ENCODE results near the gene PPP2R3C.
A peak's percentile ranks its signal among the peaks of the same experiment; 100 is the strongest.

Gene PPP2R3C

DNA sequence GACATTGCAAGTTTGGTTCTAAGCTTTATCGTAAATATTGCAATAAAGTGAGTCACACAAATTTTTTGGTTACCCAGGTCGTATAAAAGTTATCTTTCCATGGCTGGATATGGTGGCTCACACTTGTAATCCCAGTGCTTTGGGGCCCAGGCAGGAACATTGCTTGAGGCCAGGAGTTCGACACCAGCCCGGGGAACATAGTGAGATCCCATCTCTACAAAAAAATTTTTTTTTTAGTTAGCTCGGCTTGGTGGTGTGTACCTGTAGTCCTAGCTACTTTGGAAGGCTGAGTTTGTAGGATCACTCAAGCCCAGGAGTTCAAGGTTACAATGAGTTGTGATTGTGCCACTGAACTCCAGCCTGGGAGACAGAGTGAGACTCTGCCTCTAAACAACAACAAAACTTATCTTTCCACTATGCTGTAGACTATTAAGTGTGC is 24.9 kb upstream of the PPP2R3C start:
- no peak overlapping the region for H3K27ac ChIP-seq
- TF ChIP-seq ZFX (IDR thresholded peaks at IDR 0.05) = no peak
- TF ChIP-seq, protein P1, sequence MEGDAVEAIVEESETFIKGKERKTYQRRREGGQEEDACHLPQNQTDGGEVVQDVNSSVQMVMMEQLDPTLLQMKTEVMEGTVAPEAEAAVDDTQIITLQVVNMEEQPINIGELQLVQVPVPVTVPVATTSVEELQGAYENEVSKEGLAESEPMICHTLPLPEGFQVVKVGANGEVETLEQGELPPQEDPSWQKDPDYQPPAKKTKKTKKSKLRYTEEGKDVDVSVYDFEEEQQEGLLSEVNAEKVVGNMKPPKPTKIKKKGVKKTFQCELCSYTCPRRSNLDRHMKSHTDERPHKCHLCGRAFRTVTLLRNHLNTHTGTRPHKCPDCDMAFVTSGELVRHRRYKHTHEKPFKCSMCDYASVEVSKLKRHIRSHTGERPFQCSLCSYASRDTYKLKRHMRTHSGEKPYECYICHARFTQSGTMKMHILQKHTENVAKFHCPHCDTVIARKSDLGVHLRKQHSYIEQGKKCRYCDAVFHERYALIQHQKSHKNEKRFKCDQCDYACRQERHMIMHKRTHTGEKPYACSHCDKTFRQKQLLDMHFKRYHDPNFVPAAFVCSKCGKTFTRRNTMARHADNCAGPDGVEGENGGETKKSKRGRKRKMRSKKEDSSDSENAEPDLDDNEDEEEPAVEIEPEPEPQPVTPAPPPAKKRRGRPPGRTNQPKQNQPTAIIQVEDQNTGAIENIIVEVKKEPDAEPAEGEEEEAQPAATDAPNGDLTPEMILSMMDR (conservative IDR thresholded peaks at IDR 0.05) = no peak

DNA sequence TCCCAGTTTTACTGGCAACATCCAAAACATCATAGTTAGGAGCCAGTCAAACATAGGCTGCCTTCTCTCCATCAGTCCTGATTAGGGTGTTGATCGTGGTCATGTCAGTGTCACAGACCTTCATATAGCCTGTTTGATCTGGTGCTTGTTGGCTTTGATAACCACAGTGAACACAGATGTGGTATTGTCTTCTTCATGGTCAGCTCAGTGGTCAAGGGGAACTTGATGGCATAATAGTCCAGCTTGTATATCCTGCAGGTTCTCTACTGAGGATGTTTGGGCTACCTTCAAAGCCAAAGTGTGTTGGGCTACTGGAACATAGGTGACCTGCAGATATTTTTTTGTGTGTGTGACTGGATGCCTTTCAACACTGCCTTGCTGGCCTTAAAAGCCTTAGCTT is 22.2 kb upstream of the PPP2R3C start:
- H3K27ac ChIP-seq = no peak overlapping the region
- no peak for TF ChIP-seq ZFX (IDR thresholded peaks at IDR 0.05)
- TF ChIP-seq, protein P1 (conservative IDR thresholded peaks at IDR 0.05) = no peak

DNA sequence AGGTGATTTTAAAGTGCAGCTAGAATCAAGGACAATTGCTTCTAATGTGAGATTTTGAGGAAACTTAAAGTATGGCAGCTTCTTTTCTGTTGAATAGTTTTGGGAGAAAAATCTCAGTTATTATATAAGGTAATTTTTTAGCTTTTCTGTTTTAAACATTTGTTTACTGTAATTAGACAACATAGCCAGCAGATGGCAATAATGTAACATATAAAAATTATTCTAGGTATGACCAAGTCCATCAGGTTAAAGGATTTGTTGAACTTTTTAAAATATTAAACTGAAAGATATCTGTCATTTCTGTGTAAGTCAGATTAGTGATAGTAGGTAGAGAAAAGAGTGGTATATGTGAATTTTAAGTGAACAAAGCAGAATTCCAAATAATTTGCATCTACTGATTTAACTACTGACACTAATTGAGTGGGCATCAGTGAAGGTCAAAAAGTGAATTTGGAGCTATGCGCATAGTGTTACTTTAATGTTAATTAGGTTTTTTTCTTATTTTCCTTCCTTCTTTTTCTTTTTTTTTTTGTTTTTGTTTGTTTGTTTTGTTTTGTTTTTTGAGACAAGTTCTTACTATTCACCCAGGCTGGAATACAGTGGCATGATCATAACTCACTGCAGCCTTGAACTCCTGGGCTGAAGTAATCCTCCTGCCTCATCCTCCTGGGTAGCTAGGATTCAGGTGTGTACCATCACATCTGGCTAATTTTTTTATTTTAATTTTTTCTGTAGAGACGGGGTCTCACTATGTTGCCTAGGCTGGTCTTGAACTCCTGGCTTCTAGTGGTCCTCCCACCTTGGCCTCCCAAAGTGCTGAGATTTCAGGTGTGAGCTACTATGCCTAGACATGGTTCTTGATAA is 19.2 kb upstream of the PPP2R3C start:
- no peak overlapping the region for H3K27ac ChIP-seq
- TF ChIP-seq, protein P1 (conservative IDR thresholded peaks at IDR 0.05) = peak; percentile 45
- no peak for TF ChIP-seq ZFX (IDR thresholded peaks at IDR 0.05)

DNA sequence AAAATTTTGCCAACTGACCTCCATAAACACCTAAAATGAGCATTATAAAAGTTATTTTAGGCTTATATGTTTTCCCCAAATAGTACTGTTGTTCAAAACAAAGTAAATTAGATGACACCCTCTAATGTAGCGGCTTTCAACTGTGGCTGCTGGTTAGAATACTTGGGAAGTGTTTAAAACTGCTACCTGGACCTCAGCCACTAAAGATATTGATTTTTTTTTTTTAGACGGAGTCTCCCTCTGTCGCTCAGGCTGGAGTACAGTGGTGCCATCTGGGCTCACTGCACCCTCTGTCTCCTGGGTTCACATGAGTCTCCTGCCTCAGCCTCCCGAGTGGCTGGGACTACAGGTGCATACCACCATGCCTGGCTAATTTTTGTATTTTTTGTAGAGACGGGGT is 16.8 kb upstream of the PPP2R3C start:
- H3K27ac ChIP-seq = no peak overlapping the region
- no peak for TF ChIP-seq ZFX (IDR thresholded peaks at IDR 0.05)
- TF ChIP-seq, protein P1 (conservative IDR thresholded peaks at IDR 0.05) = no peak

DNA sequence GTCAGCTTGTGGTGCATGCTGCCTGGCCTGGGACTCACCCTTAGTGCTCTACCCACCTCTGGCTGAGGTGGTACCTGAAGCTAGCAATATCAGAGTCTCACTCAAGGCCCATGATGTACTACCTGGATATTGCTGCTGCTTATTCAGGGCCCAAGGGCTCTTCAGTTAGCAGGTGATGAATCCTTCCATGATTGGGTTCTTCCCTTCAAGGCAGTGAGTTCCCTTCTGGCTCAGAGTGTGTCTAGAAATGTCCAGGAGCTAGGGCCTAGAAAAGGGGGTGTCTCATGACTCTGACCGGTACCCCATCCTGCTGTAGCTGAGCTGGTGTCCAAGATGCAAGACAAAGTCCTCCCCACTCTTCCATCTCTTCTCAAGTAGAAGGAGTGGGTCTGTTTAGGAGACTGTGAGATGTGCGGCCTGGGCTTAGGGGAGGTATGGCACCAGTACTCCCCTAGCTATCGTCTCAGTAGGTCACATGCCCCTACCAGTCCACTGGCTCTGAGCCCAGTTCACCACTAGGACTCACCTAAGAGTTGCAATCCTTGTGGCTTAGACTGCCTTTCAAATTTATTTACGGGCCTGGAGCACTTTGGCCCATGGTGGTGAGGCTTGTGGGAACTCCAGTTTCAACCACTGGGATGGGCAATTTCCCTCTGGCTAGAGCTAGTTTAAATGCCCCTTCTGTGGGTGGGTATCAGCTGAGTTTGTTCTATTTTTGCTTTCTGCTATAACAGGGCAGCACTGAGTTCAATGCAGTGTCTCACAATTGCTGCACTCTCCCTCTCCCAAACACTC is 12.7 kb upstream of the PPP2R3C start:
- TF ChIP-seq, protein P1 (conservative IDR thresholded peaks at IDR 0.05) = no peak
- no peak for TF ChIP-seq ZFX (IDR thresholded peaks at IDR 0.05)
- no peak overlapping the region for H3K27ac ChIP-seq

DNA sequence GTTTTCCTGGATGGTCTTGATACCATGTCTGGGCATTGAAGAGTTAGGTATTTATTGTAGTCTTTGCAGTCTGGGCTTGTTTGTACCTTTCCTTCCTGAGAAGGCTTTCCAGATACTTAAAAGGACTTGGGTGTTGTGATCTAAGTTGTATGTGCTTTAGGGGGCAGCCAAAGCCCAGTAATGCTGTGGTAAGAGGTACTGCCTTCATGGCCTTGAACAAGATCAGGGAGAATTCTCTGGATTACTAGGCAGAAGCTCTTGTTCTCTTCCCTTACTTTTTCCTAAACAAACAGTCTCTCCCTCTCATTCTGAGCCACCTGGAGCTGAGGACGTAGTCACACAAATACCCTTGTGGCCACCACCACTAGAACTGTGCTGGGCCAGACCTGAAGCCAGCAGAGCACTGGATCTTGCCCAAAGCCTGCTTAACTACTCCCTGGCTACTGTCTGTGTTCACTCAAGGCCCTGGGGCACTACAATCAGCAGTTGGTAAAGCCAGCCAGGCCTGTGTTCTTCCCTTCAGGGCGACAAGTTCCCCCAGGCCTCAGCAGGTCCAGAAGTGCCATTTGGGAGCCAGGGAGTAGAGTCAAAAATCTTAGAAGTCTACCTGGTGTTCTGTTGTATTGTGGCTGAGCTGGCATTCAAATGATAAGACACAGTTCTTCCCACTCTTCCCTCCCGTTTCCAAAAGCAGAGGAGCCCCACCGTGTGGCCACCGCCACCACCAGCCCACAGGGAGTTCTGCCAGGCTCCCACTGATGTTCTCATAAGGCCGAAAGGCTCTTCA is 11.9 kb upstream of the PPP2R3C start:
- H3K27ac ChIP-seq = no peak overlapping the region
- TF ChIP-seq ZFX (IDR thresholded peaks at IDR 0.05) = no peak
- TF ChIP-seq, protein P1 (conservative IDR thresholded peaks at IDR 0.05) = no peak

All from C4-2B (cell line).